ENCODE measurements around the gene AKAP13.

Gene AKAP13

DNA sequence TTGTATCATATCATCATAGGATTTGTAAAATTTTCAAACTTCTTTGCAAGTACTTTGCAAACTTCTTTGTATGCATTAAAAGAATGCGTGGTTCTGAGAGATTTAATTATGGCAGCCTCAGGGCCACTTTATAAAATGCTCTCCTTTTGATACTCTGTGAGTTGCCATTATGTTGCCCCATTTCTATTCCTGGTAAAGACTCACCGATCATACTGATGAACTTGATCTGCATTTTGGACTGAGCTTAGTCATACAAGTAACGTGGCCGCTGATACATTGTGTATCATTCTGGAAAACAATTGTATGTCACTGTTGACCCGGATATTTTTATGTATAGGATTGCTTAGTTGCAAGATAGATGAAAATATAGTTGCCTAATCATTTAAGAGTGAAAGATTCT lies 38.8 kb downstream of the AKAP13 start:
- Mint-ChIP-seq H3K27ac (no peak overlapping the region), H3K4me1 (peaks cover 61% of the 10 kb centered on the region), H3K27me3 (ENCODE audit: low read depth) (no peaks in the 10 kb centered on the region), H3K4me3 (no peak overlapping the region), H3K9me3 (no peaks in the 10 kb centered on the region), H3K36me3 (ENCODE audit: low read depth) (peaks cover 13% of the 10 kb centered on the region)
- TF ChIP-seq, protein P1, sequence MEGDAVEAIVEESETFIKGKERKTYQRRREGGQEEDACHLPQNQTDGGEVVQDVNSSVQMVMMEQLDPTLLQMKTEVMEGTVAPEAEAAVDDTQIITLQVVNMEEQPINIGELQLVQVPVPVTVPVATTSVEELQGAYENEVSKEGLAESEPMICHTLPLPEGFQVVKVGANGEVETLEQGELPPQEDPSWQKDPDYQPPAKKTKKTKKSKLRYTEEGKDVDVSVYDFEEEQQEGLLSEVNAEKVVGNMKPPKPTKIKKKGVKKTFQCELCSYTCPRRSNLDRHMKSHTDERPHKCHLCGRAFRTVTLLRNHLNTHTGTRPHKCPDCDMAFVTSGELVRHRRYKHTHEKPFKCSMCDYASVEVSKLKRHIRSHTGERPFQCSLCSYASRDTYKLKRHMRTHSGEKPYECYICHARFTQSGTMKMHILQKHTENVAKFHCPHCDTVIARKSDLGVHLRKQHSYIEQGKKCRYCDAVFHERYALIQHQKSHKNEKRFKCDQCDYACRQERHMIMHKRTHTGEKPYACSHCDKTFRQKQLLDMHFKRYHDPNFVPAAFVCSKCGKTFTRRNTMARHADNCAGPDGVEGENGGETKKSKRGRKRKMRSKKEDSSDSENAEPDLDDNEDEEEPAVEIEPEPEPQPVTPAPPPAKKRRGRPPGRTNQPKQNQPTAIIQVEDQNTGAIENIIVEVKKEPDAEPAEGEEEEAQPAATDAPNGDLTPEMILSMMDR (IDR thresholded peaks at IDR 0.05; ENCODE audit: unreplicated experiment in 3 of 3), result no peak

DNA sequence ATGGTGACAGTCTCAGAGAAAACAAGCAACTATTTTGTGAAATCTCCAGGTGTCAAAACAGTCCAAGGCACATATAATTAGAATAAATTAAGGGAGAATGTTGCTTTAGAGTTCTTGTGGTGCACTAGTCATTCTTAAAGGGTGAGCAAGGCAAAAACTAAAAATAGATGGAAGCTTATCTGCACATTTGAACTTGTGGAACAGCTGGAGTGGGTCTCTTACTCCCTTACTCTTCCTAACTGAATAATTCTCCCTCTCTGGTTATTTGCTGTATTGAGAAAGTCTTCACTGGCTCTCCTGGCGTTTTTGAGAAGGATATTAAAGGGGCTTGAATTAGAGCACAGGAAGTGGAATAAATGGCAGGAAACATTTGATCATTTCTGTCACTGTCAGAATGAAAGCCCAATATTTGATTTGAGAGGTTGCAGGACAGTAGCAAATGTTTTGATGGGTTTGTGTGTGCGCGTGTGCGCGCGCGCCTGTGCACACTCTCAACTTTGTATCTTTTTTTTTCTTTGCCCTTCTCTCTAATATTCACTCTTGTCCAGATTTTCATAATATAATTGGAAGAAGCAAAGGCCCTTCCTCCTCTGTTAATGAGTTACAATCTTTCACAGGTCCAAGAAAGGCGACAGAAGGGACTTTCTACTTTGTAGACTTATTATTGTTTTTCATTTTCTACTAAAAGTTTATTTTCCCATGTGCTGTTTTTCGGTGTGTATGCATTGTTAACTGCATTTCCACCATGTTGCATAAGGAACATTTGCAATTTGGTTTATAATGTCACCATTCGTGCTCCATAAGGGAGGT lies 40.9 kb downstream of the AKAP13 start:
- Mint-ChIP-seq H3K9me3 (no peaks in the 10 kb centered on the region), H3K36me3 (ENCODE audit: low read depth) (peaks cover 5% of the 10 kb centered on the region), H3K4me1 (peaks cover 53% of the 10 kb centered on the region), H3K4me3 (no peak overlapping the region), H3K27ac (peak overlapping the region in 1 of 3 experiments; percentile 40), H3K27me3 (ENCODE audit: low read depth) (no peaks in the 10 kb centered on the region)
- TF ChIP-seq, protein P1 (IDR thresholded peaks at IDR 0.05; ENCODE audit: unreplicated experiment in 3 of 3), result no peak

DNA sequence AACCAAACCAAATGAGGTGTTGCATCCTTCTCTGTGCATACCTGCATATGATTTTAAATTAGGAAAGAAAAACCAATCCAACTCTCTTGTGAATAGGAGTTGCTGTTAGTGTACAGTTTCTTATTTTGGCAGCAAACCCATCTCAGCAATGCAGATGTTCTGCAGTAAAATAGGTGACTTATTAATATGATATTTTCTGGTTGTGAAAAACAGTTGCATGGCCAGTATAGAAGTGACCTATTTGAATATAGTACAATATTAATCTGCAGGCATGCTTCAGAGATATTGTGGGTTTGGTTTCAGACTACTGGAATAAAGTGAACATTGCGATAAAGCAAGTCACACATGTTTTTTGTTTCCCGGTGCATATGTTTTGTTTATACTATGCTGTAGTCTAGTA lies 42.2 kb downstream of the AKAP13 start:
- Mint-ChIP-seq H3K27me3 (ENCODE audit: low read depth) (no peaks in the 10 kb centered on the region), H3K4me1 (peaks cover 51% of the 10 kb centered on the region), H3K9me3 (no peaks in the 10 kb centered on the region), H3K36me3 (ENCODE audit: low read depth) (peaks cover 5% of the 10 kb centered on the region), H3K4me3 (no peak overlapping the region), H3K27ac (no peak overlapping the region)
- TF ChIP-seq, protein P1 (IDR thresholded peaks at IDR 0.05; ENCODE audit: unreplicated experiment in 3 of 3), result no peak

DNA sequence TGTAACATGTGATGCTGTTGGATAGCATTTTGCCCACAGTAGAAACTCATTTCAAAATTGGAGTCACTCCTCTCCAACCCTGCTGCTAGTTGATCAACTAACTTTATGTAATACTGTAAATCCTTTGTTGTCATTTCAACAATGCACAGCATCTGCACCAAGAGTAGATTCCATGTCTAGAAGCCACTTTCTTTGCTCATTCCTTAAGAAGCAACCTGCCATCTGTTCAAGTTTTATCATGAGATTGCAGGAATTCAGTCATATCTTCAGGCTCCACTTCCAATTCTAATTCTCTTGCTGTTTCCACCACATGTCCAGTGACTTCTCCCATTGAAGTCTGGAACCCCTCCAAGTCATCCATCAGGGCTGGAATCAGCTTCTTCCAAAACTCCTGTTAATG lies 42.9 kb downstream of the AKAP13 start:
- TF ChIP-seq, protein P1 (IDR thresholded peaks at IDR 0.05; ENCODE audit: unreplicated experiment in 3 of 3), result no peak
- Mint-ChIP-seq H3K4me3 (no peak overlapping the region), H3K27me3 (ENCODE audit: low read depth) (no peaks in the 10 kb centered on the region), H3K9me3 (no peaks in the 10 kb centered on the region), H3K27ac (no peak overlapping the region), H3K4me1 (peaks cover 52% of the 10 kb centered on the region), H3K36me3 (ENCODE audit: low read depth) (peaks cover 5% of the 10 kb centered on the region)

DNA sequence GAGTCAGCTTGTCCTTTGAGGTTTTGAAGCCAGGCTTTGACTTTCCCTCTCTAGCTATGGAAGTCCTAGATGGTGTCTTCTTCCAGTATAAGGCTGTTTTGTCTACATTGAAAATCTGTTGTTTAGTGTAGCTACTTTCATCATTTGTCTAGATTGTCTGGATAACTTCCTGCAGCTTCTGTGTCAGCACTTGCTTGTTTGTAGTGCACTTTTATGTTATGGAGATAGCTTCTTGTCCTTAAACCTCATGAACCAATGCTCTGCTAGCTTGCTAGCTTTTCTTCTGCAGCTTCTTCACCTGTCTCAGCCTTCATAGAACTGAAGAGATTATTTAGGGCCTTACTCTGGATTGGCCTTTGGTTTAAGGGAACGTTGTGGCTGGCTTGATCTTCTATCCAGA lies 43.8 kb downstream of the AKAP13 start:
- no peak overlapping the region for H3K27ac Mint-ChIP-seq
- no peaks in the 10 kb centered on the region for H3K9me3 Mint-ChIP-seq
- H3K27me3 Mint-ChIP-seq (ENCODE audit: low read depth), result no peaks in the 10 kb centered on the region
- H3K36me3 Mint-ChIP-seq (ENCODE audit: low read depth), result peaks cover 5% of the 10 kb centered on the region
- H3K4me3 Mint-ChIP-seq, result no peak overlapping the region
- TF ChIP-seq, protein P1 (IDR thresholded peaks at IDR 0.05; ENCODE audit: unreplicated experiment in 3 of 3), result no peak
- H3K4me1 Mint-ChIP-seq, result peaks cover 51% of the 10 kb centered on the region

DNA sequence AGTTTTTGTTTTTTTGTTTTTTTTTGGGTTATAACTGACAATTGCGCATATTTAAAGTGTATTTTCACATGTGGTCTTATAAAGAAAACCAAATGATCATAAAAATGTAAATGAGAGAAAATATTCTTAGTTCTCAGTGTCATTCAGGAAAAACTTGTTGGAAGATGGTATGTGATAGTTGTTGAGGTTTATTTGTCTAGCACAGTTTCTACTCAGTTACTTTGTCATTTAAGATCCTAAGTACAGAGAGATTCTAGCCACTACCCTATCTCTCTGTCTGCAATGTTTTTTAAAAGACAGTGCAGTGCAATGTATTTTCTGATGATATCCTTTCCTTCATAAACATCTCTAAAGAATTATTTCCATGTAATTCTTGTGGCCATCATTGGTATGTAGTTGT lies 46.1 kb downstream of the AKAP13 start:
- H3K27me3 Mint-ChIP-seq (ENCODE audit: low read depth), result no peaks in the 10 kb centered on the region

More for the DNA sequence above, 46.1 kb downstream of the AKAP13 start:
- TF ChIP-seq, protein P1 (IDR thresholded peaks at IDR 0.05; ENCODE audit: unreplicated experiment in 3 of 3), result no peak
- H3K36me3 Mint-ChIP-seq (ENCODE audit: low read depth), result peaks cover under 1% of the 10 kb centered on the region
- peaks cover 2% of the 10 kb centered on the region for H3K9me3 Mint-ChIP-seq
- peaks cover 33% of the 10 kb centered on the region for H3K4me1 Mint-ChIP-seq
- no peak overlapping the region for H3K4me3 Mint-ChIP-seq
- H3K27ac Mint-ChIP-seq, result no peak overlapping the region
